GM19395 (cell line): Measurements from ENCODE around the gene CPNE1.

ENCODE experiments used
- ATAC-seq: cut with Tn5 transposase; IDR thresholded peaks from one replicate; pipeline ENCODE4 v1.9.1; 2021; ENCODE audit warnings: mild to moderate bottlenecking, moderate library complexity; ENCODE audit not compliant: unreplicated experiment

Gene CPNE1

DNA sequence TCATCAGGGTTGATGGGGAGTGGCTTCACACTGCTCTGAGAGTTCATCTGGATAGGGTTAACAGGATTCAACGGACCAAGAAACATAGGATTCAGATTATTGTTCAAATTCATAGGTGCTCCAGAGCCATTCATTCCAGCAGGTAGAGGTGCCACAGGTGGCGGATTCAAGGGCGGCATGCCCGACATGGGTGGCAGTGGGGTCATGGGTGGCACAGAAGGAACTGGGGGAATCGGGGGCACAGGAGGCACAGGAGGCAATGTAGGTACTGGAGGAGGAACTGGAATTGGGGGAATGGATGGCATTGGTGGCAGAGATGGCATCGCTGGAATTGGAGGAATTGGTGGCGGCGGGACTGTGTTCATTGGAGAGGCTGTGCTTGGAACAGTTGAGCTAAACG, 10.3 kb downstream of the CPNE1 start:
- ATAC-seq, result no peak

DNA sequence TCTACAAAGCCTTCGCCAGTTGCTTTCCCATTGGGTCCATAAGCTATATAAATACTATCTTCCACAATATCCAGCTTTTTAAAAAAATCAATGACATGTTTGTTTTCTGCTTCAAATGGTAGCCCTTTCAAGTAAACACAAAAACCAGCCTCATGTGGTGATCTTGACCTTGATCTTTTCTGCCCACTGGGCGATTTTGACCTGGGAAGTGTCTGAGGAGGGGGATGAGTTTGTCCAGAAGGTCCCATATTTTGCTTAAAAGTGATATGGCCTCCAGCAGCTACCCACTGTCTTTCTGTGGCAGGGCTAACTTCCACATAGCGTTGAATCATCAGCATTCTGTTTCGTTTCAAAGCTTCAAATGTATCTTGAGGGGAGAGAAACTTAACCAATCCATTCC, 10.8 kb downstream of the CPNE1 start:
- no peak for ATAC-seq

DNA sequence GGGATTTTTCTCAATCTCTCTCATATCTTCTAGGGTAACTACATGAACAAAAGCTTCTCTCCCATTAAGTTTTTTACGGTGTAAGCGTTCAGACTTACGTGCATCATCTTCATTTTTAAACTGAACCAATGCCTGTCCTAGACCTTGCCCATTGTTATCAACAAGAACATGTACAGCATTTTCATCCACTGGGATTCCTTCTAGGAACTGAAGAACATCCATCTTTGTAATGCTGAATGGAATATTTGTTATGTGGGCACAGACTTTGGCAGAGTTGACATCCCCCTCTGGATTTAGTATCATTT, 11.3 kb downstream of the CPNE1 start:
- ATAC-seq, result no peak

DNA sequence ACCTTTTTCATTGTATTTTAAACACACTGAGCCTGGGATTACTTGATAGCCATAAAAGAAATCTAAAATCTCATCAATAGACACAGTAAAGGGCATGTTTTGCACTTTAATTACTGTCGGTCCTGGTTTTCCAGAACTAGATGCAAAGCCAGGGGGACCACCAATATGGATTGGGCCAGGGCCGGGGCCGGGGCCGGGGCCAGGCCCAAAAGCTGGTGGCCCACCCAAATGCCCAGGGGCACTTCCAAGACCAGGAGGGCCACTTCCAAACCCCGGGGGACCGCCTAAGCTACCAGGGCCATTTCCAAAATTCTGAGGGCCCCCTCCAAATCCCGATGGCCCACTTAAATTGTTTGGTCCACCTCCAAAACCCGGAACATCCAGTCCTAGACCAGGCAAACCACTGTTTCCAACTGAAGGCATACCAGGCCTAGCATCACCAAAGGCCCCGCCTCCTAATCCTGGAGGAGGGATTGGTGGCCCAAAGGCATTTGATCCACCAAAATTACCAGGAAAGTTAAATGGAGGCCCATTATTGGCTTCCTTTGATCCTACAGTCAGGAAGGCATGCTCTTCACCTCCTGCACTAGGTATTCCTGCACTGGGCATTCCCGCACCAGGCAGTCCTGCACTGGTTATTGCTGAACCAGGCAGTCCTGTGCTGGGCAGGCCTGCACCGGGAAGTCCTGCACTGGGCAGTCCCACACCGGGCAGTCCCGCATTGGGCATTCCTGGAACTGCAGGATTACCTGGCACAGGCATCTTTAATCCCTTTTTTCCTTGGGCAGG, 11.9 kb downstream of the CPNE1 start:
- no peak for ATAC-seq

- ATAC-seq, result no peak
Observed at GRCh38 chr20:35651958-35652357, 12.7 kb downstream of the CPNE1 start.

DNA sequence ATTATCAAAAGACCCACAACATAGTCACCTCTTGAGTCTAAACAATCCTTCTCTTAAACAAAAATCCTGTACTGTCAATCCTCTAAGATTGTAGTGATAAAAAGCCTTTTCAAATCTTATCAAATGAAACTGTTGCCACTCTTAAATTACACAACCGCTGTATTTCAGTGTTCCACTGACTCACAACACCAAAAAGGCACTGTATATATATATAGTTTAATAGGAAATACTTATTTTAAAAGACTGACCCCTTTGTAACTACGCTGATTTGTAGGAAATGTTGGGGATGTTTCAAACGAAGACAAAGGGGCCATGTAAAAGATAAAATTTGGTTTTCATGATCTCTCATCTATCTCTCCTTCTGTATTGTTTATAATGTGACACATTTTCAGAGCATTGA, 14.1 kb downstream of the CPNE1 start:
- no peak for ATAC-seq

DNA sequence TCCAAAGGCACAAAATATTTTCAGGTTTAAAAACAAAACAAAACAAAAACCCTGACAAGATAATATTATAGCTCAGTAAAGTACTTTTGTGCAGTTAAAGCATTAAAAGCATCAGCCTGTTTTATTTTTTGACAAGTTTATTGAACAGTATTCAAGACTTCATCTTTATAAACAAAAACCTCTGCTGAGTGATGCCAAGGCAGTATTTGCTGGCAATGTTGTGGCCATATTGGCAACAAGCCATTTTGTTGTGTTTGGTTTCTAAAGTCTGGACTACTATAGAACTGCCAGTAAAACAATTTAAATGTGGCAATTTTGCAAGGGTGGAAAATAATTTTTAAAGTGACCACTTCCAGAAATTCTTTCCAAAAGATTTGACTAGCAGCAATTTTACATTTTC, 15.9 kb downstream of the CPNE1 start:
- ATAC-seq, result no peak

DNA sequence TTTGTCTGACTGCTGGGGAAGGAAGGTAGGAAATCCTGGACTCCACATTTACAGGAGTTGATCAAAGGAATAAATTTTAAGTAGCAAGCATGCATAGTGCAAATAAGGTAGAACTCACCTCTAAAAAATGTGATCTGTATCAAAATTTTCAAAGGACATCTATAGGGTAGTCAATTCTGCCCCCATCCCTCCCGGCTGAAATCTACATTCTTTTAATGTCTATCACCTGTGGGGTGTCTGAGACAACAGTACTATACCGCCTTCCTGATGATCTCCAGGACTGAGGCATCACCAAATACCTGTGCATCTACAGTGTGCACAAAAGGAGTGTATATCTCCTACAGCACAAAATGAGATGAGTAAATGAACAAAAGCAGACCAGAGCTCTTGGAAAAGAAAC, 19.9 kb downstream of the CPNE1 start:
- no peak for ATAC-seq

DNA sequence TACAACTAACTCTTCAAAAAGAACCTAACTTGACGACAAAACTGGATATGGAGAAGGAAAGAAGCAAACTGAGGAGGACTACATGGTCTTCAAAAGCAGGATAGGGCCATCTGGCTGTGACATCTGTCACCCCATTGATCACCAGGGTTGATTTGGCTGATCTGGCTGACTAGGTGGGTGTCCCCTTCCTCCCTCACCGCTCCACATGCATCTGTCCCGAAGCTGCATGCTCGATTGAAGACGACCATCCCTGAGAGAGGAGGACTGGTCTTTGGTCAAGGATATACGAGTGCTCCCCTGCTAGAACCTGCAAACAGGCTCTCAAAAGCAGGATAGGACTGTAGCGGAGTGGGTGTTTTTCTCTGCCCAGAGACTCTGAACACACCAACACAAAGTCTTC, 21.7 kb downstream of the CPNE1 start:
- ATAC-seq, result no peak

- no peak for ATAC-seq
Observed at GRCh38 chr20:35641743-35642142, 23.0 kb downstream of the CPNE1 start.

- ATAC-seq, result no peak
Observed at GRCh38 chr20:35640724-35641123, 24.0 kb downstream of the CPNE1 start.

DNA sequence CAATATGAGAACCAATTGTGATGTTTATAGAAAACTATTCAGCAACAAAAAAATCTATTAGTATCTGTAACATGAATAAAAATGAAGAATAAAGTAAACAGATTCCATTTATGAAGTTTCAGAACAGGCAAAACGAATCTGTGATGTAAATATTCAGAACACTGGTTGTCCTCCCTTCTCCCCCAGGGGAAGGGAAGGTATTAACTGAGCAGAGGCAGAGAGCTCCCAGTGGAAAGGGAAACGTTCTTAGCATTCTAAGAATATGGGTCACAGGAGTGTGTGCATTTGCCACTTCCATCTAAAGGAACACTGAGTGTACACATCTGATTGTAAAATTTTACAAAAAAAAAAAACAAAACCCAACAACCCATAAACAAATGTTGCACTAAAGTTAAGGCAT, 25.9 kb downstream of the CPNE1 start:
- ATAC-seq, result no peak

DNA sequence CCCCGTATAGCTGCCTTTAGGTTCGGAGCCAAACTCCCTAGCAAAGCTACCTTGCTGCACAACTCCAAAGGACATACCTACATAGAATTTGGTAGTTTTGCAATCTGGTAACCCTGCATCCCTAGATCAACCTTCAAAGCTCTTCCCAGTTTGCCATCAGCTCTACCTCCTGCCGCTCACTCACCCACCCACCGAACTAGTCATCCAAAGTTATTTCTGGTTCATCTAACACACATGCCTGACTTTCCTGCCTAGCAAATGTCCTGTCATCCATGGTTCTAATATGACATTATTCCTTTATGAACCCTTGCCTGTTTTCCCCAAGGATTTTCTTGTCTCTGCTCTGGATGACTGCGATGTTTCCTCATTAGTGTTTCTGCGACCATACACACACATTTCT, 27.4 kb downstream of the CPNE1 start:
- no peak for ATAC-seq

DNA sequence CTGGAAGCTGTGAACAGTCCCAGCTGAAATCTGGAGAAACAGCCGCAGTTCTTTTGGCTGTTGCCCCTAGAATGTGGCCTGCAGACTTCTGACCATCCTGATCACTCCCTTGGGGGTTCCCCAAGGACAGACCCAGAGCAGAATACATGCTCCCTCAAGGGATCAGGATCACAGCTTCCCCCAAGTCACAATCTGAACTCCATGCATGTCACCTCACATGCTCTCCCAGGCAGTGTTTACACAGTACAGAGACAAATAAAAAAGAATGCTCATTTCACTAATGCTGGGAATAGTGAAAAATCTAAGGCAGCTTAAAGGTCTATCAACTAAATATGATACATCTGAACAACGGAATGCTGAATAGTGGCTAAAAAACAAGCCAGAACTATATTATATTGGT, 28.6 kb downstream of the CPNE1 start:
- no peak for ATAC-seq

DNA sequence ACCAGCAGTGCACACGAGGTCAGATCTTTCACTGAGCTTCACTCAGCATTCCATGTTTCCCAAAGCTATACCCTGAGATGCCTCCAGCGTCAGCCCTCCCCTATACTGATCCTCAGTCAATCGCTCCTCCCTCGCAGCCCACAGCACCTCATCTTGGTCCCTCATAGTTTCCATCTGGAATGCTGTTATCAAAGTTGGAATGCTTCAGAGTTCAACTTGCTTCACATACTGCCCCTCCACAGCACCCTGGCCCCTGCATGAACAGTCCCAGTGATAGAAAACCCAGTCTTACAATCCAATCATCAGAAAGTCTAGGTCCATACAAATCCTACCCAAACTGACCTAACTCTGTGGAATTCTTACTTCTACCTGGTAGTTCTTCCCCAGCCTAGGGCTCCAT, 29.0 kb downstream of the CPNE1 start:
- no peak for ATAC-seq

DNA sequence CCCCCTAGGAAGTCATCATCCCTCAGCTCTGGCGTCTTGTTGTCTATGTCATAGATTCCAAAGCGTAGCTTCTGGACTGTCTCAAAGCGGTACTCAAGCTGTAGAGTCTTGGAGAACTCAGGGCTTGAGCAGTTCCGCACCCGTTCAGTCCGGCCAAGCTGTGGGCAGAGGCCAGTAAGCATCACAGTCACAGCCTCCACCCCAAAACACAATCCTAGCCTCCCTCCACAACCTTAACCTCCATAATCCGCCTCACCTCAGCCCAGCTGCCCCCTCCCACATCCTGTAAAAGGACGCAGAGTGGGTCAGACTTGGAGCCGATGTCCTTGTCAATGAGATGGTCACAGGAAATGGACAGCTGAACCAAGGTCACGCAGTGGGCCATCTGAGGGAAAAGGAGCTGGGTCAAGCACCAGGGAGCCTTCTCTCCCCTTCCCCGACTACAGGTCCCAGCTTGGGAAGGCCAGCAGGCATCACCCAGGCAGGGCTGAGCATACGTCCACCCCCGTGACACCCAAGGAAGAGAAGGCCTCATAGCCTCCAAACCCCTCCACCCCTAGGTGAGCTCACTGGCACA, 32.1 kb downstream of the CPNE1 start:
- ATAC-seq, result no peak

DNA sequence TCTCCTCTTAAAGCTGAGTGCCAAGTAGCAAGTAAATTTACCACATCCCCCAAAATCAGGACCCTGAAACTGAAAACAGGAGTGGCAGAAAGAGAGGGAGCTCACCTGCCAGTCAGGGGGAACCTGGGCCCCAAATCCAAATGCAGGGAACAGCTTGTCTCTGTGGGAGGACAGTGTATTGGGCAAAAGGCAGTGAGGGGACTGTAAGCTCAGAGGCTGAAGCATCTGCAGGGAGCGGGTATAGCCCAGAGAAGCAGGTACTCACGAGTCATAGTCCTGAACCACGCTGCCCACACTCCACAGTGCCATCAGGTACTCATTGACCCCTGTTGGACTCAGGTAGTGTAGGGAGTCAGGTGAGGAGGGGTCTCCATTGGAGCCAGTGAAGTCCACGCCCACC, 34.1 kb downstream of the CPNE1 start:
- no peak for ATAC-seq

DNA sequence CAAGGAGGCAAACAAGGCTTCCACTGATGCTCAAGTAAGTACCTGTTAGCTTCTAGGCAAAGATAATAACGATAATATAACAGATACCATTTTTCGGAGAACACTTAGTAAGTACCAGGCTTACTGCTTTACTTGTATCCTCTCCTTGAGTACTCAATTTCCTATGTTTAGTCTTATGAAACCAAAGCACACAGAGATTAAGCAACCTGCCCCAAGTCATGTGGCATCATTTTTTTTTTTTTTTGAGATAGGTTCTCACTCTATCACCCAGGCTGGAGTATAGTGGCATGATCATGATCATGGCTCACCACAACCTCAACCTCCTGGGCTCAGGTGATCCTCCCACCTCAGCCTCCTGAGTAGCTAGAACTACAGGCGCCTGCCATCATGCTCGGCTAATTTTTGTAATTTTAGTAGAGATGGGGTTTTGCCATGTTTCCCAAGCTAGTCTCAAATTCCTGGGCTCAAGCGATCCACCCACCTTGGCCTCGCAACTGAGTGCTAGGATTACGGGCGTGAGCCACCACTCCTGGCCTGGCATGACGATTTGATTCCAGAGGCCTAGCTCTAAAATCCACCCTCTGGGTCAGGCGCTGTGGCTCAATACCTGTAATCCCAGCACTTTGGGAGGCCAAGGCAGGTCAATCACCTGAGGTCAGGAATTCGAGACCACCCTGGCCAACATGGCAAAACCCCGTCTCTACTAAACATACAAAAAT, 35.1 kb downstream of the CPNE1 start:
- no peak for ATAC-seq

DNA sequence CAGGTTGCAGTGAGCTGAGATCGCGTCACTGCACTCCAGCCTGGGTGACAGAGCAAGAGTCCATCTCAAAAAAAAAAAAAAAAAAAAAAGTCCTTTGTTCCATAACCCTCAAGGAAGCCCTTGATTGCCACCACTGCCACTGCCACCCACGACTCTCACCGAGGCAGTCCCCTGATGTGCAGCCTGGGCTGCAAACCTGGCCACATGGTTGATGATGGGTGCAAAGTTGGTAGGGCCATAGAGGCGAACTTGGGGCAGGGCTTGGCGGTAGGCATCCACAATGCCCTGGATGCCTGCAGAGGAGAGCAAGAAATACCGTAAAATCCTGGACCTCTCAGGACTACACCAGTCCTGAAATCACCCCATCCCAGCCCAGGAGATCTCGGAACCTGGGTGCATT, 37.6 kb downstream of the CPNE1 start:
- ATAC-seq, result no peak

- no peak for ATAC-seq
Observed at GRCh38 chr20:35626386-35627001, 38.2 kb downstream of the CPNE1 start.

- ATAC-seq, result no peak
Observed at GRCh38 chr20:35625584-35626385, 38.9 kb downstream of the CPNE1 start.
